Calu3 (cell line): ENCODE data around the gene SIDT2. TPM values are rescaled to one million over a fixed set of nuclear protein-coding genes. Genes with fewer than 3 reads are reported as not detected.

Source experiments
- BruUV-seq: library from RNA; stranded (reverse); fragments of 400-500 nt; replicated peaks from 2 replicates; lab custom pipeline; 2021; lab: Mats Ljungman, UMichigan
- CTCF ChIA-PET: fragments of 300-600 bp; sonication (Branson Sonifier 250); formaldehyde crosslinking; loops from one replicate; lab custom pipeline; 2022; ENCODE audit warnings: antibody characterized with exemption; lab: Charles Lee
- DNase-seq: peaks from one replicate; pipeline ENCODE4 v3.0.0; 2022
- H3K27ac Mint-ChIP-seq: one replicate; pipeline ENCODE4 v1.8.0; 2022; ENCODE audit warnings: mixed read lengths; ENCODE audit not compliant: unreplicated experiment
- H3K27me3 Mint-ChIP-seq: one replicate; pipeline ENCODE4 v1.8.0; 2022; ENCODE audit warnings: mixed read lengths; ENCODE audit not compliant: unreplicated experiment
- H3K36me3 Mint-ChIP-seq: one replicate; pipeline ENCODE4 v1.8.0; 2022; ENCODE audit warnings: mild to moderate bottlenecking, moderate library complexity, mixed read lengths; ENCODE audit not compliant: insufficient read depth, unreplicated experiment
- H3K4me1 Mint-ChIP-seq: one replicate; pipeline ENCODE4 v1.8.0; 2022; ENCODE audit warnings: mild to moderate bottlenecking, low read depth, mixed read lengths; ENCODE audit not compliant: unreplicated experiment
- H3K4me3 Mint-ChIP-seq: one replicate; pipeline ENCODE4 v1.8.0; 2022; ENCODE audit warnings: mild to moderate bottlenecking, low read depth, moderate library complexity, mixed read lengths; ENCODE audit not compliant: unreplicated experiment
- H3K9me3 Mint-ChIP-seq: one replicate; pipeline ENCODE4 v1.8.0; 2022; ENCODE audit warnings: low read depth, mixed read lengths; ENCODE audit not compliant: unreplicated experiment
- CTCF ChIP-seq: fragments of 200-600 bp; IDR thresholded peaks from one replicate; pipeline ENCODE4 v1.8.0; 2022; ENCODE audit warnings: antibody characterized with exemption; ENCODE audit not compliant: unreplicated experiment
- intact Hi-C: fragments of 100-400 bp; cut with micrococcal nuclease; formaldehyde crosslinking; loops from one replicate; pipeline ENCODE4 v1.10.0; 2022; ENCODE audit not compliant: unreplicated experiment
- total RNA-seq: library from RNA; stranded (reverse); gene quantifications from 2 replicates; pipeline ENCODE4 v1.2.3, GENCODE V29; 2022

SIDT2 gene
- total RNA-seq, 1 experiment from 2014 or later: 15.4 TPM

GRCh38 chr11:117223741-117224689 lies 45.5 kb downstream of the SIDT2 start:
- intact Hi-C loops: no loop called here
- H3K36me3 Mint-ChIP-seq: peaks cover 35% of the 10 kb centered on the region
- TF ChIP-seq CTCF: no peak
- no peaks in the 10 kb centered on the region for H3K9me3 Mint-ChIP-seq
- H3K4me1 Mint-ChIP-seq: no peaks in the 10 kb centered on the region
- no peaks in the 10 kb centered on the region for H3K27me3 Mint-ChIP-seq
- BruUV-seq: no TSS peak
- no peak overlapping the region for H3K27ac Mint-ChIP-seq
- H3K4me3 Mint-ChIP-seq: no peak overlapping the region
- CTCF ChIA-PET: no interaction called here
- DNase-seq: no peak

GRCh38 chr11:117225553-117226170 lies 47.1 kb downstream of the SIDT2 start:
- Mint-ChIP-seq H3K27me3 (no peaks in the 10 kb centered on the region), H3K27ac (no peak overlapping the region), H3K4me3 (no peak overlapping the region), H3K4me1 (peaks cover 4% of the 10 kb centered on the region), H3K9me3 (no peaks in the 10 kb centered on the region), H3K36me3 (peaks cover 32% of the 10 kb centered on the region)
- intact Hi-C loops: loop anchor here (5.0 kb wide), 1 partner anchor 493 kb away; no protein-coding TSS in a partner anchor
- no peak for DNase-seq
- BruUV-seq: no TSS peak
- CTCF ChIA-PET: interaction anchor here (1.2 kb wide), 1 partner anchor 434 kb away, joined by 4 read pairs; the partner anchor contains the start of gene APOA5
- TF ChIP-seq CTCF: no peak

- CTCF ChIA-PET: interaction anchor here (0.7 to 1.5 kb wide), 4 partner anchors 16 to 494 kb away, joined by 3 to 4 read pairs (median 4); partner anchors contain the start of genes APOA5 and SIDT2
- no TSS peak for BruUV-seq
- no peak overlapping the region for H3K4me3 Mint-ChIP-seq
Measured at GRCh38 chr11:117226388-117227385, 48.1 kb downstream of the SIDT2 start.

More at GRCh38 chr11:117226388-117227385, 48.1 kb downstream of the SIDT2 start:
- Mint-ChIP-seq H3K27me3 (no peaks in the 10 kb centered on the region), H3K4me1 (peaks cover 14% of the 10 kb centered on the region), H3K27ac (no peak overlapping the region), H3K36me3 (peaks cover 41% of the 10 kb centered on the region), H3K9me3 (no peaks in the 10 kb centered on the region)
- TF ChIP-seq CTCF: peak; percentile 49
- intact Hi-C loops: loop anchor here (5.0 kb wide), 1 partner anchor 494 kb away; no protein-coding TSS in a partner anchor
- DNase-seq: peak; percentile 35
